CD4-positive, alpha-beta T cell treated with Interleukin-6 at 100 ng/mL for 8 hours (primary cell): ENCODE measurements around the gene SLC15A1.
A peak's percentile ranks its signal among the peaks of the same experiment; 100 is the strongest.
"Not testable (repeated sequence)": the region's sequence is repeated elsewhere in the genome, so short reads cannot be mapped to it uniquely, and the experiment has no call there.

Experiments
- DNase-seq: peaks from one replicate; pipeline ENCODE4 v3.0.0-alpha.2; 2020; ENCODE audit warnings: mixed read lengths, low spot score

SLC15A1 gene

GRCh38 chr13:98656223-98656622 is 96.2 kb downstream of the SLC15A1 start:
- no peak for DNase-seq

GRCh38 chr13:98653463-98653985 is 98.9 kb downstream of the SLC15A1 start:
- peak; percentile 71 for DNase-seq

- no peak for DNase-seq
Observed at GRCh38 chr13:98652721-98653462, 99.6 kb downstream of the SLC15A1 start.

- no peak for DNase-seq
Observed at GRCh38 chr13:98652276-98652675, 100.2 kb downstream of the SLC15A1 start.

GRCh38 chr13:98651744-98652143 is 100.7 kb downstream of the SLC15A1 start:
- DNase-seq = no peak

GRCh38 chr13:98650396-98651107 is 101.9 kb downstream of the SLC15A1 start:
- DNase-seq = no peak

GRCh38 chr13:98649861-98650260 is 102.6 kb downstream of the SLC15A1 start:
- no peak for DNase-seq

GRCh38 chr13:98648686-98649085 is 103.8 kb downstream of the SLC15A1 start:
- DNase-seq = no peak

GRCh38 chr13:98648141-98648540 is 104.3 kb downstream of the SLC15A1 start:
- no peak for DNase-seq

- DNase-seq = no peak
Observed at GRCh38 chr13:98647121-98647520, 105.4 kb downstream of the SLC15A1 start.

- DNase-seq = no peak
Observed at GRCh38 chr13:98643479-98643878, 109.0 kb downstream of the SLC15A1 start.

- DNase-seq = no peak
Observed at GRCh38 chr13:98641075-98641474, 111.4 kb downstream of the SLC15A1 start.

- not testable (repeated sequence) for DNase-seq
Observed at GRCh38 chr13:98639785-98640184, 112.7 kb downstream of the SLC15A1 start.

GRCh38 chr13:98638352-98638751 is 114.1 kb downstream of the SLC15A1 start:
- not testable (repeated sequence) for DNase-seq
